ENCODE results near the gene BMX.

Gene BMX

DNA sequence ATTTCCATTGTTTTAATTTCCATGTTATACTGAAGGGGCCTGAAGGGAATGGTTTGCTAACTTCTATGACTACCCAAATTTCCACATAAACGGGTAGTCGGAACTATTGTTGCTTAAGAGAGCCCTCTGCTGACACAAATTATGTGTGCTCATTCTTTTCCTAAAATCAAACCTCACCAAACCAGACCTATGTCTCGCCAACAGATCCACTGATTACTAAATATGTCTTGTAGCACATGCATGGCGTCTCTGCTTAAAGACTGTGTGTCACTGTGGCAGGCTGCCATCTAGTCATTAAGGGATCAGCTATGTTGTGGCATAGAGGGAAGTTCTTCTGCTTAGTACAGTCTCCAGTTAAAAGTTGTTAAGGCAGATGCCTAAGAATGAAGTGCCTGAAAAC is 32.6 kb upstream of the BMX start:
- Histone ChIP-seq H3K27ac (no peak overlapping the region), H3K4me1 (no peaks in the 10 kb centered on the region), H3K27me3 (no peaks in the 10 kb centered on the region), H3K4me3 (no peak overlapping the region), H3K9me3 (no peaks in the 10 kb centered on the region), H3K36me3 (no peaks in the 10 kb centered on the region)
- peak in 1 of 2 donors; percentile 22 for DNase-seq
- TF ChIP-seq, protein P1, sequence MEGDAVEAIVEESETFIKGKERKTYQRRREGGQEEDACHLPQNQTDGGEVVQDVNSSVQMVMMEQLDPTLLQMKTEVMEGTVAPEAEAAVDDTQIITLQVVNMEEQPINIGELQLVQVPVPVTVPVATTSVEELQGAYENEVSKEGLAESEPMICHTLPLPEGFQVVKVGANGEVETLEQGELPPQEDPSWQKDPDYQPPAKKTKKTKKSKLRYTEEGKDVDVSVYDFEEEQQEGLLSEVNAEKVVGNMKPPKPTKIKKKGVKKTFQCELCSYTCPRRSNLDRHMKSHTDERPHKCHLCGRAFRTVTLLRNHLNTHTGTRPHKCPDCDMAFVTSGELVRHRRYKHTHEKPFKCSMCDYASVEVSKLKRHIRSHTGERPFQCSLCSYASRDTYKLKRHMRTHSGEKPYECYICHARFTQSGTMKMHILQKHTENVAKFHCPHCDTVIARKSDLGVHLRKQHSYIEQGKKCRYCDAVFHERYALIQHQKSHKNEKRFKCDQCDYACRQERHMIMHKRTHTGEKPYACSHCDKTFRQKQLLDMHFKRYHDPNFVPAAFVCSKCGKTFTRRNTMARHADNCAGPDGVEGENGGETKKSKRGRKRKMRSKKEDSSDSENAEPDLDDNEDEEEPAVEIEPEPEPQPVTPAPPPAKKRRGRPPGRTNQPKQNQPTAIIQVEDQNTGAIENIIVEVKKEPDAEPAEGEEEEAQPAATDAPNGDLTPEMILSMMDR (IDR thresholded peaks at IDR 0.05) = peak; percentile 17 to 28
- intact Hi-C loops (cut with DNase I; ENCODE audit: low total_unique reads) = no loop called here

DNA sequence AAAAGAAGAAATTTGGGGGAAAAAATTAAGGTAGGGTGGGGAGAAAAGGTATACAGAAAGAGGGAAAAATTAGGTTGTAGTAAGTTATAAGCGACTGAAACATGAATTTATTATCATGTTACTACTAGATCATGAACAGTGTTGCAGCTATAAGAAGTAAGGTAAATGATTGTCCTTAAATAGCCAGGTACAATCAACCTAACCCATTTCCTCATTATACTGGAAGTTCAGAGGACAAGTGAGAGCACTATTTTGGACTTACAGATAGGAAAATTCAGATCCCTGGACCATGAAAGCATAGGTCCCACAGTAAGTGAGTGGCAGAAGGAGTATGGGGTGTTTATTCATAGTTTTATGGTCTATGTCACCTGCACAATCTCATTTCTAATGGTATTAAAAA is 31.0 kb upstream of the BMX start:
- TF ChIP-seq, protein P1 (IDR thresholded peaks at IDR 0.05) = no peak
- H3K36me3 ChIP-seq = no peaks in the 10 kb centered on the region
- intact Hi-C loops (cut with DNase I; ENCODE audit: low total_unique reads) = no loop called here
- no peaks in the 10 kb centered on the region for H3K4me1 ChIP-seq
- H3K9me3 ChIP-seq = no peaks in the 10 kb centered on the region
- no peaks in the 10 kb centered on the region for H3K27me3 ChIP-seq
- H3K4me3 ChIP-seq = no peak overlapping the region
- DNase-seq = no peak
- H3K27ac ChIP-seq = no peak overlapping the region

DNA sequence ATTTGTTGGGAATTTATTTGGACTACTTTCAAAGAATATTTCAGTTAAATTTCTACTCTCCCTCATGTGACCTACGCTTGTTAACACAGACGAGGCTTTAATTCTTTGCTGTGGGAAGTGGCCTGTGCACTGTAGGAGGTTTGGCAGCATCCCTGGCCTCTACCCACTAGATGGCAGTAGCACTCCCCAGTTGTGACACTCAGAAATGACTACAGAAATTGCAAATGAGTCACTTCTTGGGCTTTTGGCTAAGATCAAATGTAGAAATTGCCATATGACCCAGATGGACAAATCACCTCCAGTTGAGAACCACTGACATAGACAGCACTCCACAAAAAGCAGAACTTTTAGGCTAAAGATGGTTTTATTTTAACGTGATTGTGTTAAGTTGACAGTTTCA is 29.6 kb upstream of the BMX start:
- Histone ChIP-seq H3K4me3 (no peak overlapping the region), H3K27me3 (no peaks in the 10 kb centered on the region), H3K27ac (no peak overlapping the region), H3K9me3 (no peaks in the 10 kb centered on the region), H3K4me1 (no peaks in the 10 kb centered on the region), H3K36me3 (no peaks in the 10 kb centered on the region)
- TF ChIP-seq, protein P1 (IDR thresholded peaks at IDR 0.05) = peak; percentile 60
- intact Hi-C loops (cut with DNase I; ENCODE audit: low total_unique reads) = no loop called here
- peak; percentile 66 to 69 for DNase-seq

DNA sequence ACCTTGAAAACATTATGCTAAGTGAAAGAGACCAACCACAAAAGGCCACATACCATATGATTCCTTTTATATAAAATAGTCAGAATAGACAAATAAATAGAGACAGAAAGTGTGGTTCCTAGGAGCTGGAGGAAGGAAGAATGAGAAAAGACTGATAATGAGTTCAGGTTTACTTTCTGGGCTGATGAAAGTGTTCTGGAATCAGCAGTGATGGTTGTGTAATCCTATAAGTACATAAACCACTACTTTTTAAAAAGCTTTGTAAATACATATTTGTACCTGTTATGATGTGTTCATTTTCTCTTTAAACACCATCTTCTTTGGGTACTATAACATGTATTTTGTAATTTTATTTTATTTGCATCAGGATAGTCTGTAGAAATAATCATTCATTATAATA is 28.1 kb upstream of the BMX start:
- DNase-seq = no peak
- TF ChIP-seq, protein P1 (IDR thresholded peaks at IDR 0.05) = no peak
- Histone ChIP-seq H3K9me3 (no peaks in the 10 kb centered on the region), H3K4me1 (no peaks in the 10 kb centered on the region), H3K36me3 (peaks cover 0 to 2% (median 0%) of the 10 kb centered on the region in 3 donors), H3K27me3 (no peaks in the 10 kb centered on the region), H3K27ac (no peak overlapping the region), H3K4me3 (no peak overlapping the region)
- intact Hi-C loops (cut with DNase I; ENCODE audit: low total_unique reads) = no loop called here

DNA sequence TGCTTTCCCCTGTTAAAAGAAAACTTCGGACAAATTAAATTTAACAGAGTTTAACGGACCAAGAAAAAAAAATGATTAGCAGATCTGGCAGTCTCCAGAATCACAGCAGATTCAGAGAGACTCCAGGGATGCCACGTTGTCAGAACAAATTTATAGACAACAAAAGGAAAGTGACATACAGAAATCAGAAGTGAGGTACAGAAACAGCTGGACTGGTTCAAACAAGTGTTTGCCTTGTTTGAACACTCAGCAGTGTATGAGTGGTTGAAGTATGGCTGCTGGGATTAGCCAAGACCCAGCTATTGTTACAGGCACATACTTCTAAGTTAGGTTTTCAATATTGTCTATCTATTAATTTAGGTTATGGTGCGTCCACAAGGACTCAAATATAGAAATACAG is 26.6 kb upstream of the BMX start:
- TF ChIP-seq, protein P1 (IDR thresholded peaks at IDR 0.05) = no peak

DNA sequence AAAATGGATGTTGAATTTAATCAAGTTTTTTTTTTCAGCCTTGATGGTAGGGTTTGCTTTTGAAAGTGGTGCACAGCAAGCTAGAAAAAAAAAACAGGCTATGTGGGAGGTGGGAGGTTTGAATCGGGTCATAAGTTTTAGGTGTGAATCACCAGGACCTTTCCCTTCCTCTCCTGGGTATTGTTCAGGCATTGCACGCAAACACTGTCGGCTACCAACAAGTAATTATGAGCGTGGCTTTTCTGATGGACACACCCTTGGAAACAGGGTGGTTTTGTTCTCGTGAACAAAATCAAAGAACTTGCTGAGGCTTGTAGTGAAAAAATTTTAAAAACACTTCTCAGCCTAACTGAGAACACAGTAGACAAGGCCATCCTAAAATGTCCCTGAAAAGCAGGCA is 25.6 kb upstream of the BMX start:
- intact Hi-C loops (cut with DNase I; ENCODE audit: low total_unique reads) = no loop called here
- H3K27ac ChIP-seq = no peak overlapping the region

More for the DNA sequence above, 26.6 kb upstream of the BMX start:
- no peak overlapping the region for H3K4me3 ChIP-seq
- peaks cover 0 to 12% (median 0%) of the 10 kb centered on the region in 3 donors for H3K36me3 ChIP-seq
- intact Hi-C loops (cut with DNase I; ENCODE audit: low total_unique reads) = no loop called here
- no peak for DNase-seq
- no peaks in the 10 kb centered on the region for H3K4me1 ChIP-seq
- no peaks in the 10 kb centered on the region for H3K9me3 ChIP-seq
- no peak overlapping the region for H3K27ac ChIP-seq
- H3K27me3 ChIP-seq = no peaks in the 10 kb centered on the region

More for the DNA sequence above, 25.6 kb upstream of the BMX start:
- no peaks in the 10 kb centered on the region for H3K9me3 ChIP-seq
- TF ChIP-seq, protein P1 (IDR thresholded peaks at IDR 0.05) = no peak
- H3K4me1 ChIP-seq = no peaks in the 10 kb centered on the region
- no peak for DNase-seq
- no peak overlapping the region for H3K4me3 ChIP-seq
- peaks cover 0 to 12% (median 0%) of the 10 kb centered on the region in 3 donors for H3K36me3 ChIP-seq
- no peaks in the 10 kb centered on the region for H3K27me3 ChIP-seq
